Measurements from ENCODE around the gene CDC42BPA. TPM values are rescaled to one million over a fixed set of nuclear protein-coding genes. Genes with fewer than 3 reads are reported as not detected.

CDC42BPA gene
- total and polyA plus RNA-seq, 2 of the 8 experiments (the other 6 are each of a cell fraction or from before 2014, with no cell fraction given) = 7.1 to 28.5 TPM

DNA sequence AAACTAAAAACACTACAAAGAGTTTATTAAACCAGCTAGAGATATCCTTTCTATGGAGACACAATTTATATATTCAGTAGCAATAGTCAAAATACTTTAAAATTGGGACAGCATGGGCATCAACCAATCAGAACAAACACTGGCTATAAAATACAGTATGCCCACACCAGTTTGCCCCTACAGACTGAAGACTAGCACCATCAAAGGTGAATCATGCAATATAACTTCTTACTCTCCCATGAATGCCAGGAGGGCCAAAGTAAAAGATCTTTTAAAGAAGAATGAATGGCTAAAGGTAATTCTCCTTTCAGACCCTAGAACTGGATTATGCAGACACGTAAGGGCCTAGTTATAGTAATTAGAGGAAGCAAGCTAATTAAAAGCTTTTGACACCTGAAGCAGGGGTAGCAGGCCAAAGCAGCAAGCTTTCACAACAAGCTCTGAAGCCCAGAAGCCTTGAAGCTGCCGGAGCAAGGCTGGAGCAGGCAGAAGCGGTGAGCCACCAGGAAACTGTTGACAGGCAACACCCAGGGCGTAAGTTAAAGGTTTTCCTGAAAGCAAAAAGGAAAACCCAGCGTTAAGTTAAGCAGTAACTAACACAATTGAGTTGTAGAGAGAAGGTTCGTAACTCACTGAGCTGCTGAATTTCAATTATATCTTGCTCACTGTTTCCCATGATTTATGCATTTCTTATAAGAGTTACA is 99.3 kb downstream of the CDC42BPA start:
- H4K20me1 ChIP-seq (replicated peaks in 1 of 2; ENCODE audit: control insufficient read depth in 1 of 2, insufficient read depth in 2 of 2, low read length in 2 of 2) = no peaks in the 10 kb centered on the region
- no peak overlapping the region for H3K4me2 ChIP-seq (ENCODE audit: insufficient read depth in 1 of 2, low read depth in 2 of 2, low read length in 2 of 2)
- no peaks in the 10 kb centered on the region for H3K9me3 ChIP-seq (ENCODE audit: insufficient read depth in 2 of 2, low read depth in 1 of 2, low read length in 1 of 2)
- no peak overlapping the region for H4K5ac ChIP-seq (ENCODE audit: insufficient read length, low read depth, low read length)
- no peak overlapping the region for H2BK120ac ChIP-seq (replicated peaks; ENCODE audit: low read depth, low read length)
- no peak overlapping the region for H3K18ac ChIP-seq (ENCODE audit: extremely low read depth, low read length)
- no peak overlapping the region for H4K8ac ChIP-seq (ENCODE audit: extremely low read depth, insufficient read depth, low read length)
- no peak overlapping the region for H2BK20ac ChIP-seq (ENCODE audit: low read length)
- H3K79me2 ChIP-seq (ENCODE audit: control insufficient read depth in 1 of 2, insufficient read depth in 2 of 2, low read length in 2 of 2) = peaks cover 0 to 11% of the 10 kb centered on the region in 2 experiments; a peak in 2 of 4 replicates
- DNase-seq (ENCODE audit: low read depth in 1 of 2, low spot score in 2 of 2) (no peak), FAIRE-seq (no peak)
- H4K91ac ChIP-seq (replicated peaks; ENCODE audit: insufficient read length, low read length) = no peak overlapping the region
- POLR2A ChIA-PET (ENCODE audit: partially characterized antibody) = no interaction called here
- no peak overlapping the region for H2AK5ac ChIP-seq (ENCODE audit: low read depth, low read length)
- no peak overlapping the region for H3K56ac ChIP-seq (replicated peaks; ENCODE audit: insufficient read length, low read depth, low read length)
- no peak overlapping the region for H3K4ac ChIP-seq (replicated peaks; ENCODE audit: insufficient read length, low read depth, low read length)
- H3K36me3 ChIP-seq (ENCODE audit: control insufficient read depth in 2 of 4, insufficient read depth in 4 of 4, low read length in 3 of 4) = no peaks in the 10 kb centered on the region
- no peaks in the 10 kb centered on the region for H3K27me3 ChIP-seq (replicated peaks in 1 of 4; ENCODE audit: control insufficient read depth in 3 of 4, extremely low read depth in 1 of 4, insufficient read depth in 3 of 4, low read length in 3 of 4)
- no peaks in the 10 kb centered on the region for H3K4me1 ChIP-seq (replicated peaks in 1 of 4; ENCODE audit: control insufficient read depth in 3 of 4, insufficient read depth in 4 of 4, low read length in 3 of 4)
- H3K23me2 ChIP-seq (ENCODE audit: low read depth, low read length) = no peaks in the 10 kb centered on the region; the same call in 1 of the 2 replicates
- peaks cover 2% of the 10 kb centered on the region; the same call in 1 of the 2 replicates for H3K79me1 ChIP-seq (ENCODE audit: low read depth, low read length)
- 96% methylated on average over 6 of the region's 6 CpGs; no CpG with 5 or more reads in 1 of the 2 experiments for WGBS, 2 experiments (ENCODE audit: extremely low coverage in 1 of 2, insufficient coverage in 1 of 2, insufficient read length in 1 of 2, insufficient replicate concordance in 2 of 2, low coverage in 1 of 2, low lambda C conversion rate in 2 of 2, missing lambda C conversion rate in 1 of 2)
- no peak overlapping the region for H2BK5ac ChIP-seq (ENCODE audit: low read depth, low read length)
- H3K9ac ChIP-seq (replicated peaks in 1 of 4; ENCODE audit: extremely low read depth in 1 of 4, low read depth in 3 of 4, low read length in 3 of 4) = no peak overlapping the region
- no peak overlapping the region for H2BK12ac ChIP-seq (ENCODE audit: low read depth, low read length)
- no peak overlapping the region for H3K14ac ChIP-seq (ENCODE audit: insufficient read length)
- H2BK15ac ChIP-seq (ENCODE audit: low read length) = no peak overlapping the region
- no peak overlapping the region for H2AFZ ChIP-seq (ENCODE audit: low read length)
- CTCF ChIA-PET (ENCODE audit: partially characterized antibody) = interaction anchor here (0.7 to 1.1 kb wide), 5 partner anchors 8 to 1844 kb away, joined by 3 to 5 read pairs (median 4); partner anchors contain the start of gene CDC42BPA
- H3K27ac ChIP-seq (ENCODE audit: low read depth, low read length) = no peak overlapping the region
- no peak overlapping the region for H3K4me3 ChIP-seq (ENCODE audit: extremely low read depth in 1 of 4, insufficient read depth in 2 of 4, low read depth in 3 of 4, low read length in 4 of 4)
- no peak overlapping the region for H3K23ac ChIP-seq (ENCODE audit: insufficient read length)
- TF ChIP-seq, protein P1, sequence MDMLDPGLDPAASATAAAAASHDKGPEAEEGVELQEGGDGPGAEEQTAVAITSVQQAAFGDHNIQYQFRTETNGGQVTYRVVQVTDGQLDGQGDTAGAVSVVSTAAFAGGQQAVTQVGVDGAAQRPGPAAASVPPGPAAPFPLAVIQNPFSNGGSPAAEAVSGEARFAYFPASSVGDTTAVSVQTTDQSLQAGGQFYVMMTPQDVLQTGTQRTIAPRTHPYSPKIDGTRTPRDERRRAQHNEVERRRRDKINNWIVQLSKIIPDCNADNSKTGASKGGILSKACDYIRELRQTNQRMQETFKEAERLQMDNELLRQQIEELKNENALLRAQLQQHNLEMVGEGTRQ (IDR thresholded peaks at IDR 0.05; ENCODE audit: low read length) = no peak
- TF ChIP-seq SP2 (IDR thresholded peaks at IDR 0.05; ENCODE audit: low read length) (no peak), KDM5A (IDR thresholded peaks at IDR 0.05; ENCODE audit: low read length) (no peak), JUN (IDR thresholded peaks at IDR 0.05; ENCODE audit: low read depth, low read length) (no peak), YY1 (IDR thresholded peaks at IDR 0.05; ENCODE audit: low read depth, low read length) (no peak), RNF2 (IDR thresholded peaks at IDR 0.05; ENCODE audit: borderline replicate concordance, low read depth, low read length, missing control alignments, poor library complexity, severe bottlenecking) (no peak)

Data from H1 (cell line).